Activated gamma-delta T cell treated with Interleukin-2 at 50 U/mL for 16 hours (primary cell): Measurements from ENCODE around the gene SQSTM1.

Source experiments
- DNase-seq: peaks from one replicate; pipeline ENCODE4 v3.0.0-alpha.2; 2020

Gene SQSTM1

GRCh38 chr5:179806250-179807048 lies 14.3 kb upstream of the SQSTM1 start, which contains the start of gene MGAT4B:
Gene MGAT4B, minus strand, starts transcription at chr5:179806866. Its CDS starts 283 bp downstream, at chr5:179806583.
- peak; percentile 50 for DNase-seq

GRCh38 chr5:179812135-179812825 lies 8.4 kb upstream of the SQSTM1 start:
- no peak for DNase-seq

- DNase-seq = no peak
These were observed 7.6 kb upstream of the SQSTM1 start for GRCh38 chr5:179812997-179813607.

- DNase-seq = no peak
These were observed 6.6 kb upstream of the SQSTM1 start for GRCh38 chr5:179814090-179814489.

- no peak for DNase-seq
These were observed 5.0 kb upstream of the SQSTM1 start for GRCh38 chr5:179815491-179816249.

- DNase-seq = no peak
These were observed 4.3 kb upstream of the SQSTM1 start for GRCh38 chr5:179816401-179816795.

- no peak for DNase-seq
These were observed 3.8 kb upstream of the SQSTM1 start for GRCh38 chr5:179816796-179817469.

GRCh38 chr5:179817470-179817840 lies 3.2 kb upstream of the SQSTM1 start:
- DNase-seq = no peak

- no peak for DNase-seq
These were observed 2.6 kb upstream of the SQSTM1 start for GRCh38 chr5:179817890-179818745.

GRCh38 chr5:179818746-179819295 lies 1.9 kb upstream of the SQSTM1 start:
- DNase-seq = peak; percentile 88

- DNase-seq = peak; percentile 34
These were observed 1.2 kb upstream of the SQSTM1 start for GRCh38 chr5:179819296-179820126.

- DNase-seq = no peak
These were observed 600 bp upstream of the SQSTM1 start for GRCh38 chr5:179820127-179820482.

- DNase-seq = peak; percentile 88
These were observed 773 bp downstream of the SQSTM1 start for GRCh38 chr5:179821298-179822058.

- no peak for DNase-seq
These were observed 1.3 kb downstream of the SQSTM1 start for GRCh38 chr5:179822059-179822432.

GRCh38 chr5:179822444-179822990 lies 1.8 kb downstream of the SQSTM1 start:
- DNase-seq = no peak

GRCh38 chr5:179823937-179824744 lies 3.4 kb downstream of the SQSTM1 start:
- no peak for DNase-seq

GRCh38 chr5:179824745-179825112 lies 4.0 kb downstream of the SQSTM1 start:
- no peak for DNase-seq

GRCh38 chr5:179825655-179826182 lies 5.0 kb downstream of the SQSTM1 start:
- DNase-seq = no peak
